Keratinocyte (primary cell): ENCODE data around the gene SMARCD1. TPM values are rescaled to one million over a fixed set of nuclear protein-coding genes. Genes with fewer than 3 reads are reported as not detected.

ENCODE experiments used
- DNase-seq: peaks from one replicate; pipeline ENCODE4 v3.0.0-alpha.2; 2011; ENCODE audit warnings: low read depth, missing footprints, low spot score
- FAIRE-seq: peaks from 2 replicates; lab custom pipeline; 2011; peaks lifted over from hg19 to GRCh38; lab: Jason Lieb, UNC
- H2AFZ ChIP-seq: 2 replicates; pipeline ENCODE4 v1.6.0; 2012; ENCODE audit warnings: low read length, control low read depth, inconsistent platforms; ENCODE audit not compliant: control insufficient read depth
- H3K27ac ChIP-seq: 2 replicates; pipeline ENCODE4 v1.5.1; 2011; ENCODE audit warnings: low read length; ENCODE audit not compliant: control insufficient read depth, insufficient read depth
- H3K27me3 ChIP-seq: 3 replicates; pipeline ENCODE4 v1.6.0; 2011; ENCODE audit warnings: low read length; ENCODE audit not compliant: control insufficient read depth, insufficient read depth; ENCODE audit errors: extremely low read depth
- H3K36me3 ChIP-seq, 2 experiments: 2 replicates in 1 of 2; 3 replicates in 1 of 2; pipeline ENCODE4 v1.5.1; 2011; ENCODE audit warnings: low read length in 2 of 2, mild to moderate bottlenecking in 1 of 2; ENCODE audit not compliant: control insufficient read depth in 2 of 2, insufficient read depth in 2 of 2; ENCODE audit errors: extremely low read depth in 1 of 2
- H3K4me1 ChIP-seq: 3 replicates; pipeline ENCODE4 v1.5.1; 2011; ENCODE audit warnings: low read length; ENCODE audit not compliant: control insufficient read depth, insufficient read depth; ENCODE audit errors: extremely low read depth
- H3K4me2 ChIP-seq: 3 replicates; pipeline ENCODE4 v1.6.0; 2011; ENCODE audit warnings: low read depth, low read length; ENCODE audit not compliant: control insufficient read depth, insufficient read depth; ENCODE audit errors: extremely low read depth
- H3K4me3 ChIP-seq, 3 experiments: fragments of 200-600 bp in 1 of 3; sonication (generic) in 1 of 3; 2 replicates in 2 of 3; 3 replicates in 1 of 3; pipeline ENCODE4 v1.5.1; 2011 to 2016; ENCODE audit warnings: low read length in 3 of 3, mild to moderate bottlenecking in 3 of 3, control low read depth in 2 of 3, inconsistent platforms in 1 of 3, low read depth in 1 of 3, mixed read lengths in 1 of 3, mixed run types in 1 of 3, moderate library complexity in 1 of 3; ENCODE audit not compliant: control insufficient read depth in 2 of 3, insufficient read depth in 2 of 3; ENCODE audit errors: extremely low read depth in 1 of 3
- H3K79me2 ChIP-seq: 2 replicates; pipeline ENCODE4 v1.6.0; 2012; ENCODE audit warnings: low read length; ENCODE audit not compliant: control insufficient read depth, insufficient read depth
- H3K9ac ChIP-seq: 3 replicates; pipeline ENCODE4 v1.6.0; 2011; ENCODE audit warnings: low read length; ENCODE audit not compliant: control insufficient read depth, insufficient read depth; ENCODE audit errors: extremely low read depth
- H3K9me1 ChIP-seq: 3 replicates; pipeline ENCODE4 v1.6.0; 2011; ENCODE audit warnings: low read length; ENCODE audit not compliant: control insufficient read depth, insufficient read depth; ENCODE audit errors: extremely low read depth
- H3K9me3 ChIP-seq: 2 replicates; pipeline ENCODE4 v1.5.1; 2012; ENCODE audit warnings: low read depth, low read length; ENCODE audit not compliant: control insufficient read depth
- H4K20me1 ChIP-seq: 3 replicates; pipeline ENCODE4 v1.6.0; 2011; ENCODE audit warnings: low read length; ENCODE audit not compliant: control insufficient read depth, insufficient read depth; ENCODE audit errors: extremely low read depth
- CTCF ChIP-seq, 3 experiments: IDR thresholded peaks in 1 of 3; conservative IDR thresholded peaks in 1 of 3; optimal IDR thresholded peaks in 1 of 3; 2 replicates in 2 of 3; 3 replicates in 1 of 3; pipeline versions ENCODE3 to v1.5.1; 2011; ENCODE audit warnings: low read length in 3 of 3, mild to moderate bottlenecking in 3 of 3, moderate library complexity in 2 of 3, control low read depth in 1 of 3, inconsistent platforms in 1 of 3; ENCODE audit not compliant: insufficient read depth in 2 of 3; ENCODE audit errors: extremely low read depth in 1 of 3
- EZH2 ChIP-seq: IDR thresholded peaks from one replicate; pipeline ENCODE4 v1.6.1; 2012; ENCODE audit warnings: inconsistent platforms, mild to moderate bottlenecking, low read length, moderate library complexity
- dilution Hi-C: fragments of 300-500 bp; cut with MboI; formaldehyde crosslinking; loops from one replicate; pipeline ENCODE4 v1.7.0; 2020; ENCODE audit warnings: low sequenced_read_pairs; ENCODE audit not compliant: extremely low pct_ligation_motif_present
- polyA plus RNA-seq, 5 experiments: library from polyadenylated mRNA; depleted of rRNA in 3 of 5; stranded (reverse) in 3 of 5; stranded (forward) in 1 of 5; unstranded in 1 of 5; fragments of >200 nt; gene quantifications; 1 replicate in 1 of 5; 2 replicates in 3 of 5; 3 replicates in 1 of 5; pipeline versions ENCODE4 v1.2.1 to v1.2.3, GENCODE V29; 2011 to 2012; ENCODE audit warnings: missing spikeins in 2 of 5, low read depth in 1 of 5, low replicate concordance in 1 of 5

SMARCD1 gene
- polyA plus RNA-seq, 1 donor (not counting 4 experiments of a cell fraction or from before 2014, with no cell fraction given) = 56.6 TPM

- Histone ChIP-seq H3K9me3 (no peaks in the 10 kb centered on the region), H3K4me2 (peak overlapping the region; percentile 58), H3K27ac (no peak overlapping the region), H3K4me3 (peak overlapping the region in 1 of 3 experiments; percentile 23), H3K4me1 (peaks cover 20% of the 10 kb centered on the region), H3K36me3 (no peaks in the 10 kb centered on the region), H4K20me1 (no peaks in the 10 kb centered on the region), H2AFZ (peak overlapping the region; percentile 86), H3K79me2 (peaks cover 22% of the 10 kb centered on the region), H3K9ac (no peak overlapping the region), H3K9me1 (no peaks in the 10 kb centered on the region), H3K27me3 (no peaks in the 10 kb centered on the region)
- dilution Hi-C loops = no loop called here
- TF ChIP-seq CTCF (optimal IDR thresholded peaks at IDR 0.05 in 1 of 3, IDR thresholded peaks at IDR 0.05 in 1 of 3, conservative IDR thresholded peaks at IDR 0.05 in 1 of 3; ENCODE audit: extremely low read depth in 1 of 3, insufficient read depth in 2 of 3, low read length in 3 of 3) = no peak
- no peak for TF ChIP-seq EZH2
- FAIRE-seq (no peak), DNase-seq (no peak)
Measured at GRCh38 chr12:50110127-50110761, 25.1 kb downstream of the SMARCD1 start.

- H3K4me3 ChIP-seq = peak overlapping the region in 1 of 3 experiments; percentile 51
- DNase-seq = no peak
Measured at GRCh38 chr12:50110762-50111351, 25.7 kb downstream of the SMARCD1 start.

More at GRCh38 chr12:50110762-50111351, 25.7 kb downstream of the SMARCD1 start:
- Histone ChIP-seq H3K27ac (no peak overlapping the region), H3K4me2 (peak overlapping the region; percentile 58), H3K9me3 (no peaks in the 10 kb centered on the region), H4K20me1 (no peaks in the 10 kb centered on the region), H3K36me3 (no peaks in the 10 kb centered on the region), H2AFZ (peak overlapping the region; percentile 86), H3K9me1 (no peaks in the 10 kb centered on the region), H3K4me1 (peaks cover 20% of the 10 kb centered on the region), H3K9ac (no peak overlapping the region), H3K27me3 (no peaks in the 10 kb centered on the region), H3K79me2 (peaks cover 28% of the 10 kb centered on the region)
- TF ChIP-seq EZH2 = no peak
- FAIRE-seq = no peak
- dilution Hi-C loops = no loop called here
